ENCODE measurements around the gene PTOV1.

DNA sequence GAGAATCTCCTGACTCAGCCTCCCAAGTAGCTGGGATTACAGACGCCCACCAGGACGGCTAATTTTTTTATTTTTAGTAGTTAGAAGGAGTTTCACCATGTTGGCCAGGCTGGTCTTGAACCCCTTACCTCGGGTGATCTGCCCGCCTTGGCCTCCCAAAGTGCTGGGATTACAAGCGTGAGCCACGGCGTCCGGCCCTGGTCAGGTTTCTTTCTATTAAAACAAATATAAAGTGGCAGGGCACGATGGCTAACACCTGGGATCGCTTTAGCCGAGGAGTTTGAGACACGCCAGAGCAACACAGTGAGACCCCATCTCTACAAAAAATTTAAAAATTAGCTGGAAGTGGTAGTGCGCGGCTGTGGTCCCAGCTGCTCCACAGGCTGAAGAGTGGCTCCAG lies 34.4 kb upstream of the PTOV1 start:
- TF ChIP-seq, protein P1, sequence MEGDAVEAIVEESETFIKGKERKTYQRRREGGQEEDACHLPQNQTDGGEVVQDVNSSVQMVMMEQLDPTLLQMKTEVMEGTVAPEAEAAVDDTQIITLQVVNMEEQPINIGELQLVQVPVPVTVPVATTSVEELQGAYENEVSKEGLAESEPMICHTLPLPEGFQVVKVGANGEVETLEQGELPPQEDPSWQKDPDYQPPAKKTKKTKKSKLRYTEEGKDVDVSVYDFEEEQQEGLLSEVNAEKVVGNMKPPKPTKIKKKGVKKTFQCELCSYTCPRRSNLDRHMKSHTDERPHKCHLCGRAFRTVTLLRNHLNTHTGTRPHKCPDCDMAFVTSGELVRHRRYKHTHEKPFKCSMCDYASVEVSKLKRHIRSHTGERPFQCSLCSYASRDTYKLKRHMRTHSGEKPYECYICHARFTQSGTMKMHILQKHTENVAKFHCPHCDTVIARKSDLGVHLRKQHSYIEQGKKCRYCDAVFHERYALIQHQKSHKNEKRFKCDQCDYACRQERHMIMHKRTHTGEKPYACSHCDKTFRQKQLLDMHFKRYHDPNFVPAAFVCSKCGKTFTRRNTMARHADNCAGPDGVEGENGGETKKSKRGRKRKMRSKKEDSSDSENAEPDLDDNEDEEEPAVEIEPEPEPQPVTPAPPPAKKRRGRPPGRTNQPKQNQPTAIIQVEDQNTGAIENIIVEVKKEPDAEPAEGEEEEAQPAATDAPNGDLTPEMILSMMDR (IDR thresholded peaks at IDR 0.05), result no peak
- no peak for TF ChIP-seq POLR2AphosphoS5 (IDR thresholded peaks at IDR 0.05; ENCODE audit: low read depth, low read length)
- TF ChIP-seq, protein P2, sequence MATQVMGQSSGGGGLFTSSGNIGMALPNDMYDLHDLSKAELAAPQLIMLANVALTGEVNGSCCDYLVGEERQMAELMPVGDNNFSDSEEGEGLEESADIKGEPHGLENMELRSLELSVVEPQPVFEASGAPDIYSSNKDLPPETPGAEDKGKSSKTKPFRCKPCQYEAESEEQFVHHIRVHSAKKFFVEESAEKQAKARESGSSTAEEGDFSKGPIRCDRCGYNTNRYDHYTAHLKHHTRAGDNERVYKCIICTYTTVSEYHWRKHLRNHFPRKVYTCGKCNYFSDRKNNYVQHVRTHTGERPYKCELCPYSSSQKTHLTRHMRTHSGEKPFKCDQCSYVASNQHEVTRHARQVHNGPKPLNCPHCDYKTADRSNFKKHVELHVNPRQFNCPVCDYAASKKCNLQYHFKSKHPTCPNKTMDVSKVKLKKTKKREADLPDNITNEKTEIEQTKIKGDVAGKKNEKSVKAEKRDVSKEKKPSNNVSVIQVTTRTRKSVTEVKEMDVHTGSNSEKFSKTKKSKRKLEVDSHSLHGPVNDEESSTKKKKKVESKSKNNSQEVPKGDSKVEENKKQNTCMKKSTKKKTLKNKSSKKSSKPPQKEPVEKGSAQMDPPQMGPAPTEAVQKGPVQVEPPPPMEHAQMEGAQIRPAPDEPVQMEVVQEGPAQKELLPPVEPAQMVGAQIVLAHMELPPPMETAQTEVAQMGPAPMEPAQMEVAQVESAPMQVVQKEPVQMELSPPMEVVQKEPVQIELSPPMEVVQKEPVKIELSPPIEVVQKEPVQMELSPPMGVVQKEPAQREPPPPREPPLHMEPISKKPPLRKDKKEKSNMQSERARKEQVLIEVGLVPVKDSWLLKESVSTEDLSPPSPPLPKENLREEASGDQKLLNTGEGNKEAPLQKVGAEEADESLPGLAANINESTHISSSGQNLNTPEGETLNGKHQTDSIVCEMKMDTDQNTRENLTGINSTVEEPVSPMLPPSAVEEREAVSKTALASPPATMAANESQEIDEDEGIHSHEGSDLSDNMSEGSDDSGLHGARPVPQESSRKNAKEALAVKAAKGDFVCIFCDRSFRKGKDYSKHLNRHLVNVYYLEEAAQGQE (IDR thresholded peaks at IDR 0.05; ENCODE audit: insufficient read depth in 1 of 2, low read depth in 2 of 2, low read length in 1 of 2), result no peak
- TF ChIP-seq SIN3A (IDR thresholded peaks at IDR 0.05; ENCODE audit: borderline replicate concordance, insufficient read depth, low read depth, low read length), result no peak
- TF ChIP-seq TCF7L2 (IDR thresholded peaks at IDR 0.05; ENCODE audit: low read depth, low read length), result no peak
